GM21423 (cell line): ENCODE data around the gene CNPY4.
"Not testable (repeated sequence)": the region's sequence is repeated elsewhere in the genome, so short reads cannot be mapped to it uniquely, and the experiment has no call there.

Source experiments
- ATAC-seq: cut with Tn5 transposase; IDR thresholded peaks from one replicate; pipeline ENCODE4 v1.9.1; 2021; ENCODE audit warnings: mild to moderate bottlenecking, moderate library complexity; ENCODE audit not compliant: unreplicated experiment

The CNPY4 gene

GRCh38 chr7:100146350-100146749 lies 26.9 kb downstream of the CNPY4 start:
- ATAC-seq: not testable (repeated sequence)

- no peak for ATAC-seq
These were observed 27.8 kb downstream of the CNPY4 start for GRCh38 chr7:100147278-100147677.

GRCh38 chr7:100148225-100148558 lies 28.8 kb downstream of the CNPY4 start:
- ATAC-seq: peak; percentile 2

- peak; percentile 98 for ATAC-seq
These were observed 29.3 kb downstream of the CNPY4 start, which contains the start of gene LAMTOR4 for GRCh38 chr7:100148559-100149328. LAMTOR4 (plus strand) TSS chr7:100148918; CDS start chr7:100148973, 55 bp downstream.

GRCh38 chr7:100152404-100152803 lies 33.0 kb downstream of the CNPY4 start:
- ATAC-seq: no peak

- no peak for ATAC-seq
These were observed 33.7 kb downstream of the CNPY4 start for GRCh38 chr7:100152937-100153666.

GRCh38 chr7:100153708-100154535 lies 34.5 kb downstream of the CNPY4 start:
- ATAC-seq: no peak

GRCh38 chr7:100154651-100155491 lies 35.4 kb downstream of the CNPY4 start:
- no peak for ATAC-seq

GRCh38 chr7:100155553-100156317 lies 36.3 kb downstream of the CNPY4 start:
- no peak for ATAC-seq

- ATAC-seq: no peak
These were observed 37.1 kb downstream of the CNPY4 start for GRCh38 chr7:100156331-100157068.

GRCh38 chr7:100157069-100157333 lies 37.6 kb downstream of the CNPY4 start:
- no peak for ATAC-seq

GRCh38 chr7:100157334-100158228 lies 38.1 kb downstream of the CNPY4 start:
- no peak for ATAC-seq

- ATAC-seq: no peak
These were observed 39.0 kb downstream of the CNPY4 start, which contains the start of gene TRAPPC14 for GRCh38 chr7:100158229-100159098. TRAPPC14 (minus strand) TSS chr7:100158723; CDS start chr7:100158499, 224 bp downstream.

- ATAC-seq: no peak
These were observed 39.7 kb downstream of the CNPY4 start for GRCh38 chr7:100159099-100159623.

- ATAC-seq: no peak
These were observed 40.6 kb downstream of the CNPY4 start for GRCh38 chr7:100160067-100160466.

GRCh38 chr7:100163006-100163531 lies 43.6 kb downstream of the CNPY4 start:
- ATAC-seq: no peak

- ATAC-seq: no peak
These were observed 44.4 kb downstream of the CNPY4 start for GRCh38 chr7:100163871-100164270.
